ENCODE results near the gene RGS6.

The RGS6 gene

GRCh38 chr14:71985538-71986189 lies 53.4 kb downstream of the RGS6 start:
- H3K4me1 ChIP-seq (ENCODE audit: control insufficient read depth, insufficient read depth, low read length) = peaks cover 5% of the 10 kb centered on the region
- no peaks in the 10 kb centered on the region for H3K9me3 ChIP-seq (ENCODE audit: control insufficient read depth in 2 of 2, low read length in 2 of 2)
- H3K27ac ChIP-seq (ENCODE audit: low read length) = no peak overlapping the region
- H3K36me3 ChIP-seq (ENCODE audit: control insufficient read depth in 2 of 2, insufficient read depth in 2 of 2, low read length in 2 of 2) = no peaks in the 10 kb centered on the region
- H3K4me3 ChIP-seq (ENCODE audit: low read length in 2 of 2) = no peak overlapping the region
- no peak overlapping the region for H3K9ac ChIP-seq (ENCODE audit: low read length in 2 of 2)
- H3K27me3 ChIP-seq (ENCODE audit: control insufficient read depth in 1 of 2, insufficient read depth in 2 of 2, low read length in 2 of 2) = no peaks in the 10 kb centered on the region

GRCh38 chr14:71988476-71988875 lies 56.2 kb downstream of the RGS6 start:
- no peak overlapping the region for H3K4me3 ChIP-seq (ENCODE audit: low read length in 2 of 2)
- H3K27ac ChIP-seq (ENCODE audit: low read length) = no peak overlapping the region
- no peaks in the 10 kb centered on the region for H3K36me3 ChIP-seq (ENCODE audit: control insufficient read depth in 2 of 2, insufficient read depth in 2 of 2, low read length in 2 of 2)
- no peak overlapping the region for H3K9ac ChIP-seq (ENCODE audit: low read length in 2 of 2)
- H3K9me3 ChIP-seq (ENCODE audit: control insufficient read depth in 2 of 2, low read length in 2 of 2) = no peaks in the 10 kb centered on the region
- H3K4me1 ChIP-seq (ENCODE audit: control insufficient read depth, insufficient read depth, low read length) = peaks cover 5% of the 10 kb centered on the region
- H3K27me3 ChIP-seq (ENCODE audit: control insufficient read depth in 1 of 2, insufficient read depth in 2 of 2, low read length in 2 of 2) = no peaks in the 10 kb centered on the region

- peaks cover 5% of the 10 kb centered on the region for H3K4me1 ChIP-seq (ENCODE audit: control insufficient read depth, insufficient read depth, low read length)
- no peaks in the 10 kb centered on the region for H3K36me3 ChIP-seq (ENCODE audit: control insufficient read depth in 2 of 2, insufficient read depth in 2 of 2, low read length in 2 of 2)
- H3K27ac ChIP-seq (ENCODE audit: low read length) = no peak overlapping the region
- no peaks in the 10 kb centered on the region for H3K27me3 ChIP-seq (ENCODE audit: control insufficient read depth in 1 of 2, insufficient read depth in 2 of 2, low read length in 2 of 2)
- H3K9ac ChIP-seq (ENCODE audit: low read length in 2 of 2) = no peak overlapping the region
- H3K9me3 ChIP-seq (ENCODE audit: control insufficient read depth in 2 of 2, low read length in 2 of 2) = no peaks in the 10 kb centered on the region
- no peak overlapping the region for H3K4me3 ChIP-seq (ENCODE audit: low read length in 2 of 2)
Measured at GRCh38 chr14:71988939-71989338, 56.7 kb downstream of the RGS6 start.

GRCh38 chr14:71994416-71994815 lies 62.2 kb downstream of the RGS6 start:
- Histone ChIP-seq H3K9me3 (ENCODE audit: control insufficient read depth in 2 of 2, low read length in 2 of 2) (no peaks in the 10 kb centered on the region), H3K4me3 (ENCODE audit: low read length in 2 of 2) (no peak overlapping the region), H3K9ac (ENCODE audit: low read length in 2 of 2) (no peak overlapping the region), H3K4me1 (ENCODE audit: control insufficient read depth, insufficient read depth, low read length) (no peaks in the 10 kb centered on the region), H3K27me3 (ENCODE audit: control insufficient read depth in 1 of 2, insufficient read depth in 2 of 2, low read length in 2 of 2) (no peaks in the 10 kb centered on the region), H3K36me3 (ENCODE audit: control insufficient read depth in 2 of 2, insufficient read depth in 2 of 2, low read length in 2 of 2) (no peaks in the 10 kb centered on the region), H3K27ac (ENCODE audit: low read length) (no peak overlapping the region)

GRCh38 chr14:71995741-71996140 lies 63.5 kb downstream of the RGS6 start:
- no peak overlapping the region for H3K4me3 ChIP-seq (ENCODE audit: low read length in 2 of 2)
- H3K9ac ChIP-seq (ENCODE audit: low read length in 2 of 2) = no peak overlapping the region
- H3K36me3 ChIP-seq (ENCODE audit: control insufficient read depth in 2 of 2, insufficient read depth in 2 of 2, low read length in 2 of 2) = no peaks in the 10 kb centered on the region
- no peaks in the 10 kb centered on the region for H3K4me1 ChIP-seq (ENCODE audit: control insufficient read depth, insufficient read depth, low read length)
- no peaks in the 10 kb centered on the region for H3K27me3 ChIP-seq (ENCODE audit: control insufficient read depth in 1 of 2, insufficient read depth in 2 of 2, low read length in 2 of 2)
- no peaks in the 10 kb centered on the region for H3K9me3 ChIP-seq (ENCODE audit: control insufficient read depth in 2 of 2, low read length in 2 of 2)
- H3K27ac ChIP-seq (ENCODE audit: low read length) = no peak overlapping the region

- Histone ChIP-seq H3K4me3 (ENCODE audit: low read length in 2 of 2) (no peak overlapping the region), H3K4me1 (ENCODE audit: control insufficient read depth, insufficient read depth, low read length) (no peaks in the 10 kb centered on the region), H3K27me3 (ENCODE audit: control insufficient read depth in 1 of 2, insufficient read depth in 2 of 2, low read length in 2 of 2) (no peaks in the 10 kb centered on the region), H3K9ac (ENCODE audit: low read length in 2 of 2) (no peak overlapping the region), H3K27ac (ENCODE audit: low read length) (no peak overlapping the region), H3K9me3 (ENCODE audit: control insufficient read depth in 2 of 2, low read length in 2 of 2) (no peaks in the 10 kb centered on the region), H3K36me3 (ENCODE audit: control insufficient read depth in 2 of 2, insufficient read depth in 2 of 2, low read length in 2 of 2) (no peaks in the 10 kb centered on the region)
Measured at GRCh38 chr14:71996610-71997009, 64.4 kb downstream of the RGS6 start.

- Histone ChIP-seq H3K9ac (ENCODE audit: low read length in 2 of 2) (no peak overlapping the region), H3K36me3 (ENCODE audit: control insufficient read depth in 2 of 2, insufficient read depth in 2 of 2, low read length in 2 of 2) (no peaks in the 10 kb centered on the region), H3K27me3 (ENCODE audit: control insufficient read depth in 1 of 2, insufficient read depth in 2 of 2, low read length in 2 of 2) (no peaks in the 10 kb centered on the region), H3K4me3 (ENCODE audit: low read length in 2 of 2) (no peak overlapping the region), H3K4me1 (ENCODE audit: control insufficient read depth, insufficient read depth, low read length) (no peaks in the 10 kb centered on the region), H3K27ac (ENCODE audit: low read length) (no peak overlapping the region), H3K9me3 (ENCODE audit: control insufficient read depth in 2 of 2, low read length in 2 of 2) (no peaks in the 10 kb centered on the region)
Measured at GRCh38 chr14:72000907-72001306, 68.7 kb downstream of the RGS6 start.

- Histone ChIP-seq H3K4me1 (ENCODE audit: control insufficient read depth, insufficient read depth, low read length) (no peaks in the 10 kb centered on the region), H3K9ac (ENCODE audit: low read length in 2 of 2) (no peak overlapping the region), H3K4me3 (ENCODE audit: low read length in 2 of 2) (no peak overlapping the region), H3K9me3 (ENCODE audit: control insufficient read depth in 2 of 2, low read length in 2 of 2) (no peaks in the 10 kb centered on the region), H3K27ac (ENCODE audit: low read length) (no peak overlapping the region), H3K36me3 (ENCODE audit: control insufficient read depth in 2 of 2, insufficient read depth in 2 of 2, low read length in 2 of 2) (no peaks in the 10 kb centered on the region), H3K27me3 (ENCODE audit: control insufficient read depth in 1 of 2, insufficient read depth in 2 of 2, low read length in 2 of 2) (no peaks in the 10 kb centered on the region)
Measured at GRCh38 chr14:72002731-72003130, 70.5 kb downstream of the RGS6 start.

GRCh38 chr14:72008666-72009065 lies 76.4 kb downstream of the RGS6 start:
- Histone ChIP-seq H3K36me3 (ENCODE audit: control insufficient read depth in 2 of 2, insufficient read depth in 2 of 2, low read length in 2 of 2) (no peaks in the 10 kb centered on the region), H3K9me3 (ENCODE audit: control insufficient read depth in 2 of 2, low read length in 2 of 2) (no peaks in the 10 kb centered on the region)

GRCh38 chr14:72010474-72010873 lies 78.2 kb downstream of the RGS6 start:
- H3K4me3 ChIP-seq (ENCODE audit: low read length in 2 of 2) = no peak overlapping the region
- H3K9me3 ChIP-seq (ENCODE audit: control insufficient read depth in 2 of 2, low read length in 2 of 2) = no peaks in the 10 kb centered on the region
- H3K27ac ChIP-seq (ENCODE audit: low read length) = no peak overlapping the region
- H3K4me1 ChIP-seq (ENCODE audit: control insufficient read depth, insufficient read depth, low read length) = no peaks in the 10 kb centered on the region
- no peak overlapping the region for H3K9ac ChIP-seq (ENCODE audit: low read length in 2 of 2)
- no peaks in the 10 kb centered on the region for H3K36me3 ChIP-seq (ENCODE audit: control insufficient read depth in 2 of 2, insufficient read depth in 2 of 2, low read length in 2 of 2)
- no peaks in the 10 kb centered on the region for H3K27me3 ChIP-seq (ENCODE audit: control insufficient read depth in 1 of 2, insufficient read depth in 2 of 2, low read length in 2 of 2)

More at GRCh38 chr14:72008666-72009065, 76.4 kb downstream of the RGS6 start:
- Histone ChIP-seq H3K4me1 (ENCODE audit: control insufficient read depth, insufficient read depth, low read length) (no peaks in the 10 kb centered on the region), H3K27me3 (ENCODE audit: control insufficient read depth in 1 of 2, insufficient read depth in 2 of 2, low read length in 2 of 2) (no peaks in the 10 kb centered on the region), H3K27ac (ENCODE audit: low read length) (no peak overlapping the region), H3K9ac (ENCODE audit: low read length in 2 of 2) (no peak overlapping the region), H3K4me3 (ENCODE audit: low read length in 2 of 2) (no peak overlapping the region)

GRCh38 chr14:72013721-72014345 lies 81.6 kb downstream of the RGS6 start:
- no peaks in the 10 kb centered on the region for H3K36me3 ChIP-seq (ENCODE audit: control insufficient read depth in 2 of 2, insufficient read depth in 2 of 2, low read length in 2 of 2)

More at GRCh38 chr14:72013721-72014345, 81.6 kb downstream of the RGS6 start:
- H3K9ac ChIP-seq (ENCODE audit: low read length in 2 of 2) = no peak overlapping the region
- H3K27ac ChIP-seq (ENCODE audit: low read length) = no peak overlapping the region
- no peak overlapping the region for H3K4me3 ChIP-seq (ENCODE audit: low read length in 2 of 2)
- no peaks in the 10 kb centered on the region for H3K4me1 ChIP-seq (ENCODE audit: control insufficient read depth, insufficient read depth, low read length)
- no peaks in the 10 kb centered on the region for H3K27me3 ChIP-seq (ENCODE audit: control insufficient read depth in 1 of 2, insufficient read depth in 2 of 2, low read length in 2 of 2)
- H3K9me3 ChIP-seq (ENCODE audit: control insufficient read depth in 2 of 2, low read length in 2 of 2) = no peaks in the 10 kb centered on the region

Measured in stomach smooth muscle (tissue), 2 donors.